OCI-LY3 (cell line): ENCODE data around the gene C1QTNF4.

Source experiments
- H2AFZ ChIP-seq: fragments of 200-600, 300-600 bp; shearing (Covaris generic); 2 replicates; pipeline ENCODE4 v1.6.0; 2014; ENCODE audit warnings: antibody characterized with exemption, low read depth, low read length
- H3K27ac ChIP-seq: fragments of 200-600, 300-600 bp; sonication (generic); 2 replicates; pipeline ENCODE4 v1.5.1; 2014; ENCODE audit warnings: mild to moderate bottlenecking, low read length, moderate library complexity, mixed read lengths
- H3K27me3 ChIP-seq: fragments of 200-600, 300-600 bp; sonication (generic); 2 replicates; pipeline ENCODE4 v1.6.1; 2014; ENCODE audit warnings: low read depth, low read length, mixed read lengths
- H3K36me3 ChIP-seq: fragments of 200-600, 300-600 bp; sonication (generic); replicated peaks from 2 replicates; pipeline ENCODE3; 2014; ENCODE audit warnings: low read depth, low read length, mixed read lengths
- H3K4me1 ChIP-seq: fragments of 300-600, 200-600 bp; sonication (generic); 2 replicates; pipeline ENCODE4 v1.6.1; 2014; ENCODE audit warnings: low read length, mixed read lengths
- H3K4me2 ChIP-seq: fragments of 200-600, 300-600 bp; sonication (generic); 2 replicates; pipeline ENCODE4 v1.6.1; 2014; ENCODE audit warnings: low read length, mixed read lengths
- H3K4me3 ChIP-seq: fragments of 300-600, 200-600 bp; sonication (generic); 2 replicates; pipeline ENCODE4 v1.5.1; 2014; ENCODE audit warnings: antibody characterized with exemption, mild to moderate bottlenecking, low read length, moderate library complexity
- H3K79me2 ChIP-seq: fragments of 300-600, 200-600 bp; shearing (Covaris generic); 2 replicates; pipeline ENCODE4 v1.6.1; 2014; ENCODE audit warnings: mild to moderate bottlenecking, low read length, mixed read lengths
- H3K9ac ChIP-seq: fragments of 300-600, 200-600 bp; shearing (Covaris generic); 2 replicates; pipeline ENCODE4 v1.6.0; 2014; ENCODE audit warnings: mild to moderate bottlenecking, low read length, moderate library complexity
- H3K9me3 ChIP-seq: fragments of 200-600, 300-600 bp; shearing (Covaris generic); 2 replicates; pipeline ENCODE4 v1.6.1; 2014; ENCODE audit warnings: low read length, mixed read lengths; ENCODE audit not compliant: insufficient read depth
- H4K20me1 ChIP-seq: fragments of 200-600, 300-600 bp; sonication (generic); 2 replicates; pipeline ENCODE4 v1.6.1; 2016; ENCODE audit warnings: low read length, mixed read lengths; ENCODE audit not compliant: insufficient read depth
- CTCF ChIP-seq: fragments of 200-600, 300-600 bp; sonication (generic); IDR thresholded peaks from 2 replicates; pipeline ENCODE4 v1.5.1; 2014; ENCODE audit warnings: antibody characterized with exemption, low read length, low read depth
- EZH2phosphoT487 ChIP-seq: fragments of 200-600 bp; shearing (Covaris generic); IDR thresholded peaks from 2 replicates; pipeline ENCODE4 v1.6.1; 2018; ENCODE audit warnings: antibody characterized with exemption, mixed run types, low read depth

Gene C1QTNF4

GRCh38 chr11:47603295-47603694, 9.1 kb upstream of the C1QTNF4 start:
- no peak overlapping the region for H3K4me2 ChIP-seq
- H3K27ac ChIP-seq, result no peak overlapping the region
- H3K9me3 ChIP-seq, result no peaks in the 10 kb centered on the region
- no peaks in the 10 kb centered on the region for H3K27me3 ChIP-seq
- H3K79me2 ChIP-seq, result no peaks in the 10 kb centered on the region
- no peak overlapping the region for H2AFZ ChIP-seq
- H3K4me1 ChIP-seq, result no peaks in the 10 kb centered on the region
- H3K36me3 ChIP-seq, result no peaks in the 10 kb centered on the region
- TF ChIP-seq CTCF (no peak), EZH2phosphoT487 (no peak)
- no peak overlapping the region for H3K4me3 ChIP-seq
- H4K20me1 ChIP-seq, result no peaks in the 10 kb centered on the region
- H3K9ac ChIP-seq, result no peak overlapping the region

GRCh38 chr11:47599902-47600301, 5.7 kb upstream of the C1QTNF4 start:
- no peak overlapping the region for H3K9ac ChIP-seq
- no peaks in the 10 kb centered on the region for H3K4me1 ChIP-seq
- H3K9me3 ChIP-seq, result no peaks in the 10 kb centered on the region
- no peak overlapping the region for H3K27ac ChIP-seq
- no peak overlapping the region for H3K4me2 ChIP-seq
- no peaks in the 10 kb centered on the region for H4K20me1 ChIP-seq
- H3K4me3 ChIP-seq, result no peak overlapping the region
- H3K79me2 ChIP-seq, result no peaks in the 10 kb centered on the region
- H3K36me3 ChIP-seq, result no peaks in the 10 kb centered on the region
- no peak for TF ChIP-seq CTCF
- TF ChIP-seq EZH2phosphoT487, result no peak
- no peak overlapping the region for H2AFZ ChIP-seq
- H3K27me3 ChIP-seq, result no peaks in the 10 kb centered on the region

GRCh38 chr11:47595967-47596366, 1.8 kb upstream of the C1QTNF4 start:
- H3K79me2 ChIP-seq, result no peaks in the 10 kb centered on the region
- no peak overlapping the region for H3K4me3 ChIP-seq
- H3K9me3 ChIP-seq, result no peaks in the 10 kb centered on the region
- no peak overlapping the region for H2AFZ ChIP-seq
- no peak overlapping the region for H3K9ac ChIP-seq
- H3K27me3 ChIP-seq, result no peaks in the 10 kb centered on the region
- no peak overlapping the region for H3K4me2 ChIP-seq
- H4K20me1 ChIP-seq, result no peaks in the 10 kb centered on the region
- no peaks in the 10 kb centered on the region for H3K36me3 ChIP-seq
- H3K27ac ChIP-seq, result no peak overlapping the region
- TF ChIP-seq CTCF (no peak), EZH2phosphoT487 (no peak)
- H3K4me1 ChIP-seq, result no peaks in the 10 kb centered on the region

GRCh38 chr11:47595029-47595428, 818 bp upstream of the C1QTNF4 start:
- no peaks in the 10 kb centered on the region for H3K4me1 ChIP-seq
- H3K79me2 ChIP-seq, result no peaks in the 10 kb centered on the region
- H3K36me3 ChIP-seq, result no peaks in the 10 kb centered on the region
- no peak overlapping the region for H3K9ac ChIP-seq
- H3K27me3 ChIP-seq, result no peaks in the 10 kb centered on the region
- no peak overlapping the region for H2AFZ ChIP-seq
- H3K4me3 ChIP-seq, result no peak overlapping the region
- H4K20me1 ChIP-seq, result no peaks in the 10 kb centered on the region
- no peak for TF ChIP-seq EZH2phosphoT487
- TF ChIP-seq CTCF, result no peak
- no peaks in the 10 kb centered on the region for H3K9me3 ChIP-seq
- no peak overlapping the region for H3K27ac ChIP-seq
- H3K4me2 ChIP-seq, result no peak overlapping the region
